Myocyte (in vitro differentiated cells): ENCODE results near the gene MSTN. TPM values are rescaled to one million over a fixed set of nuclear protein-coding genes. Genes with fewer than 3 reads are reported as not detected.

ENCODE experiments used
- DNase-seq: peaks from one replicate; pipeline ENCODE4 v3.0.0-alpha.2; 2012; ENCODE audit warnings: low read depth
- polyA plus RNA-seq: library from polyadenylated mRNA; unstranded; fragments of >200 nt; gene quantifications from one replicate; pipeline ENCODE4 v1.2.1, GENCODE V29; 2012; ENCODE audit warnings: missing spikeins
- total RNA-seq: library from RNA; depleted of rRNA; stranded (reverse); fragments of >200 nt; gene quantifications from 2 replicates; pipeline ENCODE4 v1.2.3, GENCODE V29; 2014

MSTN gene
- total RNA-seq = 27.5 and 34.2 TPM in 2 replicates
- polyA plus RNA-seq = 12.9 TPM

GRCh38 chr2:190062601-190063000, at the start of gene MSTN:
TSS of gene MSTN (minus strand) at chr2:190062729. CDS start at chr2:190062596, 133 bp downstream.
- peak; percentile 73 for DNase-seq

- no peak for DNase-seq
Observed at GRCh38 chr2:190111166-190111565, 48.6 kb upstream of the MSTN start.

- no peak for DNase-seq
Observed at GRCh38 chr2:190110699-190111098, 48.2 kb upstream of the MSTN start.

GRCh38 chr2:190110131-190110530, 47.6 kb upstream of the MSTN start:
- no peak for DNase-seq

GRCh38 chr2:190107409-190107808, 44.9 kb upstream of the MSTN start:
- DNase-seq = no peak

GRCh38 chr2:190106783-190107182, 44.3 kb upstream of the MSTN start:
- no peak for DNase-seq

- DNase-seq = no peak
Observed at GRCh38 chr2:190105554-190105953, 43.0 kb upstream of the MSTN start.

- no peak for DNase-seq
Observed at GRCh38 chr2:190103144-190103543, 40.6 kb upstream of the MSTN start.

- no peak for DNase-seq
Observed at GRCh38 chr2:190099890-190100697, 37.6 kb upstream of the MSTN start.

GRCh38 chr2:190098851-190099250, 36.3 kb upstream of the MSTN start:
- DNase-seq = no peak

GRCh38 chr2:190097115-190097514, 34.6 kb upstream of the MSTN start:
- no peak for DNase-seq

GRCh38 chr2:190094316-190094871, 31.9 kb upstream of the MSTN start:
- DNase-seq = no peak

- peak; percentile 81 for DNase-seq
Observed at GRCh38 chr2:190093793-190094192, 31.3 kb upstream of the MSTN start.

- DNase-seq = peak; percentile 13
Observed at GRCh38 chr2:190090148-190090547, 27.6 kb upstream of the MSTN start.

- DNase-seq = peak; percentile 85
Observed at GRCh38 chr2:190088917-190089316, 26.4 kb upstream of the MSTN start.

- DNase-seq = no peak
Observed at GRCh38 chr2:190084704-190085103, 22.2 kb upstream of the MSTN start.

GRCh38 chr2:190082118-190082517, 19.6 kb upstream of the MSTN start:
- DNase-seq = no peak

GRCh38 chr2:190080527-190081049, 18.1 kb upstream of the MSTN start:
- DNase-seq = no peak

GRCh38 chr2:190079160-190079559, 16.6 kb upstream of the MSTN start:
- DNase-seq = no peak

- no peak for DNase-seq
Observed at GRCh38 chr2:190075623-190076022, 13.1 kb upstream of the MSTN start.

- DNase-seq = peak; percentile 81
Observed at GRCh38 chr2:190069936-190070696, 7.6 kb upstream of the MSTN start.

- DNase-seq = no peak
Observed at GRCh38 chr2:190068764-190069163, 6.2 kb upstream of the MSTN start.
